ENCODE measurements around the gene CTNNBL1. TPM values are rescaled to one million over a fixed set of nuclear protein-coding genes. Genes with fewer than 3 reads are reported as not detected.

The CTNNBL1 gene
- total and polyA plus RNA-seq, 2 of the 4 experiments (the other 2 are of a cell fraction) = 29.9 to 34.1 TPM

DNA sequence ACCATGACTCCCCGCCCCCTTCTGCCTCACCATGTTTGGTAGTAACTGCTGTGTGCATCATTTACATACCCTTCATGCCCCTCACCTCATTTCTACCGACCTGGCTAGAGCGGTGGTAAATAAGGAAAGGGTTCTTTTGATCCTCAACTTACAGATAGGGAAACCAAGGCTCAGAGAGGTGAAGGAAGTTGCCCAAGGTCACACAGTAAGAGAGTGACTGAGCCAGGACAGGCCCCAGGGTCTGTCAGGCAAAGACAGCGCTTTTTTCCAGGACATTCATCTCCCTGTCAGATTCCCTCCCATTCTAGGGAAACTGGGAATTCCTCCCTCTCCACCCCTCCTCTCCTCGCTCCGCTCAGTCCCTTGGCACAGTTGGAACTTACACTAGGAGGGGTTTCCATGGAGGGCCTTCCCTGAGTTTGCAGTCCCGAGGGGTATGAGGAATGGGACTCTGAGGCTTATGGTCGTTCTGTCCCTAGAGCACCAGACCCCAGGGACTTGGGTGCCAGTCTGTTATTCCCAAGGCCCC lies 211.1 kb downstream of the CTNNBL1 start:
- Histone ChIP-seq H2BK5ac (ENCODE audit: low read depth, low read length, poor library complexity, severe bottlenecking) (no peak overlapping the region), H3K56ac (ENCODE audit: extremely low read depth, insufficient read depth, low read length) (no peak overlapping the region), H3K23ac (ENCODE audit: low read depth, low read length) (no peak overlapping the region), H4K20me1 (ENCODE audit: insufficient read depth, low read length) (peaks cover 10% of the 10 kb centered on the region), H4K5ac (ENCODE audit: low read depth, low read length) (no peak overlapping the region), H4K8ac (ENCODE audit: low read depth in 2 of 2, low read length in 2 of 2) (no peak overlapping the region), H3K9me3 (ENCODE audit: control insufficient read depth, insufficient read depth, low read length) (no peaks in the 10 kb centered on the region), H2BK20ac (ENCODE audit: low read depth, low read length) (no peak overlapping the region), H3K27me3 (ENCODE audit: control insufficient read depth, insufficient read depth, low read length) (peaks cover 77% of the 10 kb centered on the region), H3K14ac (replicated peaks; ENCODE audit: low read depth, low read length) (no peak overlapping the region), H3K4me2 (ENCODE audit: low read depth, low read length) (no peak overlapping the region), H2BK120ac (ENCODE audit: low read depth, low read length) (no peak overlapping the region), H2BK15ac (ENCODE audit: low read depth, low read length) (no peak overlapping the region), H2AK5ac (ENCODE audit: low read depth, low read length) (no peak overlapping the region), H3K4me1 (ENCODE audit: control insufficient read depth, insufficient read depth, low read length) (peaks cover 5% of the 10 kb centered on the region; the same call in 1 of the 2 replicates), H3K79me1 (ENCODE audit: low read depth in 1 of 2, low read length in 2 of 2) (no peaks in the 10 kb centered on the region), H3K27ac (ENCODE audit: insufficient read depth, low read length) (no peak overlapping the region), H3K9me1 (ENCODE audit: insufficient read depth, low read length) (0 out of 2 replicates have a peak, but pooled peaks cover 2% of the 10 kb centered on the region), H3K18ac (ENCODE audit: low read depth, low read length) (no peak overlapping the region), H3K9ac (ENCODE audit: low read depth, low read length) (no peak overlapping the region), H2AK9ac (replicated peaks; ENCODE audit: low read depth, low read length, poor library complexity) (no peak overlapping the region), H3K4me3 (ENCODE audit: insufficient read depth, low read depth, low read length) (no peak overlapping the region), H3K36me3 (ENCODE audit: control insufficient read depth, insufficient read depth, low read length) (no peaks in the 10 kb centered on the region), H4K91ac (ENCODE audit: insufficient read depth, low read depth, low read length) (no peak overlapping the region), H2AFZ (replicated peaks; ENCODE audit: low read length, poor library complexity) (no peak overlapping the region), H3K4ac (ENCODE audit: low read depth, low read length) (no peak overlapping the region)
- intact Hi-C loops (cut with micrococcal nuclease) = loop anchor here (5.0 to 10.0 kb wide), 2 partner anchors 142 to 420 kb away; no protein-coding TSS in a partner anchor
- BruUV-seq (replicated peaks) = no TSS peak
- dilution Hi-C loops (cut with HindIII; ENCODE audit: low sequenced_read_pairs, unreplicated experiment) = no loop called here
- ATAC-seq (ENCODE audit: low read depth) (no peak), DNase-seq (no peak)
- ChIA-PET POLR2A (ENCODE audit: unreplicated experiment) (no interaction called here), CTCF (interaction anchor here (0.7 kb wide), 1 partner anchor 341 kb away, joined by 4 read pairs; no protein-coding TSS in a partner anchor)
- no peak for TF ChIP-seq RAD21 (IDR thresholded peaks at IDR 0.05; ENCODE audit: low read length)
- TF ChIP-seq CEBPB (IDR thresholded peaks at IDR 0.05; ENCODE audit: low read depth, low read length) = no peak
- TF ChIP-seq ELK1 (IDR thresholded peaks at IDR 0.05; ENCODE audit: borderline replicate concordance, low read depth, low read length) = no peak
- no peak for TF ChIP-seq RFX5 (IDR thresholded peaks at IDR 0.05; ENCODE audit: low read depth, low read length)
- TF ChIP-seq CHD1 (IDR thresholded peaks at IDR 0.05; ENCODE audit: low read depth, low read length) = no peak
- TF ChIP-seq, protein P1, sequence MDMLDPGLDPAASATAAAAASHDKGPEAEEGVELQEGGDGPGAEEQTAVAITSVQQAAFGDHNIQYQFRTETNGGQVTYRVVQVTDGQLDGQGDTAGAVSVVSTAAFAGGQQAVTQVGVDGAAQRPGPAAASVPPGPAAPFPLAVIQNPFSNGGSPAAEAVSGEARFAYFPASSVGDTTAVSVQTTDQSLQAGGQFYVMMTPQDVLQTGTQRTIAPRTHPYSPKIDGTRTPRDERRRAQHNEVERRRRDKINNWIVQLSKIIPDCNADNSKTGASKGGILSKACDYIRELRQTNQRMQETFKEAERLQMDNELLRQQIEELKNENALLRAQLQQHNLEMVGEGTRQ (IDR thresholded peaks at IDR 0.05; ENCODE audit: low read depth, low read length) = no peak
- no peak for TF ChIP-seq FOS (IDR thresholded peaks at IDR 0.05; ENCODE audit: low read depth, low read length)
- in situ Hi-C loops (cut with MboI; ENCODE audit: low sequenced_read_pairs) = no loop called here
- no CpG with 5 or more reads among the region's 8 CpGs for WGBS, 2 experiments (ENCODE audit: extremely low coverage in 2 of 2, insufficient read length in 1 of 2)
